HepG2 (cell line): ENCODE data around the gene NOL8. TPM values are rescaled to one million over a fixed set of nuclear protein-coding genes. Genes with fewer than 3 reads are reported as not detected.

Experiments used
- ATAD3A ChIP-seq: sonication (generic); formaldehyde crosslinking; IDR thresholded peaks from 2 replicates; pipeline ENCODE4 v1.4.0; 2020; ENCODE audit warnings: missing genetic modification reagents
- ATF6 ChIP-seq: sonication (generic); formaldehyde crosslinking; conservative IDR thresholded peaks from 2 replicates; pipeline ENCODE4 v1.4.0; 2020; ENCODE audit warnings: missing genetic modification reagents
- KLF15 ChIP-seq: sonication (generic); formaldehyde crosslinking; IDR thresholded peaks from 2 replicates; pipeline ENCODE4 v1.8.1; 2023; ENCODE audit warnings: borderline replicate concordance, mild to moderate bottlenecking, inconsistent platforms, missing genetic modification reagents, mixed read lengths
- PBX3 ChIP-seq: sonication (generic); formaldehyde crosslinking; IDR thresholded peaks from 2 replicates; pipeline ENCODE4 v1.8.1; 2023; ENCODE audit warnings: missing genetic modification reagents, inconsistent platforms, borderline replicate concordance
- RXRB ChIP-seq: IDR thresholded peaks from 2 replicates; pipeline ENCODE4 v1.6.1; 2016; ENCODE audit warnings: borderline replicate concordance, missing genetic modification reagents, missing compliant biosample characterization
- SIN3A ChIP-seq: IDR thresholded peaks from 2 replicates; pipeline ENCODE4 v1.6.1; 2011; ENCODE audit warnings: low read depth, mild to moderate bottlenecking, control low read depth, low read length, borderline replicate concordance
- SUZ12 ChIP-seq: fragments of 150-350 bp; IDR thresholded peaks from 2 replicates; pipeline ENCODE4 v1.6.1; 2014; ENCODE audit warnings: low read depth, low read length
- TCF12 ChIP-seq, 2 experiments: fragments of 450-650 bp in 1 of 2; sonication (generic) in 1 of 2; formaldehyde crosslinking in 1 of 2; IDR thresholded peaks; 2 replicates each; pipeline versions ENCODE4 v1.6.1 to v1.8.0; 2017 to 2022; ENCODE audit warnings: antibody characterized with exemption in 1 of 2, mild to moderate bottlenecking in 1 of 2, missing genetic modification reagents in 1 of 2, moderate library complexity in 1 of 2
- ZKSCAN1 ChIP-seq: fragments of 150-350 bp; IDR thresholded peaks from 2 replicates; pipeline ENCODE4 v1.6.1; 2014; ENCODE audit warnings: low read length
- ZNF124 ChIP-seq: sonication (generic); formaldehyde crosslinking; IDR thresholded peaks from 2 replicates; pipeline ENCODE4 v1.4.0; 2020; ENCODE audit warnings: missing genetic modification reagents
- ZNF207 ChIP-seq: fragments of 450-650 bp; IDR thresholded peaks from 2 replicates; pipeline ENCODE4 v1.6.1; 2016; ENCODE audit warnings: antibody characterized with exemption, borderline replicate concordance
- ZNF30 ChIP-seq: sonication (generic); formaldehyde crosslinking; IDR thresholded peaks from 2 replicates; pipeline ENCODE4 v1.5.0; 2020; ENCODE audit warnings: mild to moderate bottlenecking, missing genetic modification reagents
- ZNF343 ChIP-seq: sonication (generic); formaldehyde crosslinking; IDR thresholded peaks from 2 replicates; pipeline ENCODE4 v1.4.0; 2020; ENCODE audit warnings: mild to moderate bottlenecking, missing genetic modification reagents
- ZNF382 ChIP-seq: sonication (generic); formaldehyde crosslinking; IDR thresholded peaks from 2 replicates; pipeline ENCODE4 v1.5.0; 2020; ENCODE audit warnings: missing genetic modification reagents, mild to moderate bottlenecking, borderline replicate concordance
- ZNF510 ChIP-seq: sonication (generic); formaldehyde crosslinking; IDR thresholded peaks from 2 replicates; pipeline ENCODE4 v1.4.0; 2020; ENCODE audit warnings: low read depth, mild to moderate bottlenecking, missing genetic modification reagents
- ZNF605 ChIP-seq: sonication (generic); formaldehyde crosslinking; IDR thresholded peaks from 2 replicates; pipeline ENCODE4 v1.8.0; 2022; ENCODE audit warnings: mild to moderate bottlenecking, missing genetic modification reagents
- ZNF670 ChIP-seq: sonication (generic); formaldehyde crosslinking; IDR thresholded peaks from 2 replicates; pipeline ENCODE4 v1.8.0; 2022; ENCODE audit warnings: mild to moderate bottlenecking, missing genetic modification reagents, borderline replicate concordance
- ZSCAN20 ChIP-seq: sonication (generic); formaldehyde crosslinking; IDR thresholded peaks from 2 replicates; pipeline ENCODE4 v1.4.0; 2020; ENCODE audit warnings: missing genetic modification reagents, mild to moderate bottlenecking, borderline replicate concordance
- polyA plus RNA-seq, 8 experiments: library from polyadenylated mRNA; depleted of rRNA in 3 of 8; stranded (reverse) in 7 of 8; unstranded in 1 of 8; fragments of >200 nt; fragmentation: Illumina TruSeq in 4 of 8; extraction: Trizol in 4 of 8; gene quantifications; 2 replicates each; pipeline versions ENCODE4 v1.2.1 to v1.2.3, GENCODE V29; 2011 to 2016; ENCODE audit warnings: low read depth in 4 of 8, missing spikeins in 1 of 8, mixed read lengths in 1 of 8; ENCODE audit not compliant: insufficient read depth in 1 of 8
- total RNA-seq, 5 experiments: library from RNA; depleted of rRNA; stranded (reverse); fragments of >200 nt; fragmentation: Illumina TruSeq; extraction: Trizol; gene quantifications; 2 replicates each; pipeline ENCODE4 v1.2.3, GENCODE V29; 2016; ENCODE audit warnings: low read depth in 1 of 5
- TF ChIP-seq, protein P1 (sequence below): conservative IDR thresholded peaks from 2 replicates; pipeline ENCODE4 v1.6.1; 2018; ENCODE audit warnings: missing genetic modification reagents
- TF ChIP-seq, protein P2 (sequence below): IDR thresholded peaks from 2 replicates; pipeline ENCODE4 v1.6.1; 2016; ENCODE audit warnings: low read depth

The NOL8 gene
- total and polyA plus RNA-seq, 2 of the 13 experiments (the other 11 are each of a cell fraction or from before 2014, with no cell fraction given): 12.8 to 36.3 TPM

DNA sequence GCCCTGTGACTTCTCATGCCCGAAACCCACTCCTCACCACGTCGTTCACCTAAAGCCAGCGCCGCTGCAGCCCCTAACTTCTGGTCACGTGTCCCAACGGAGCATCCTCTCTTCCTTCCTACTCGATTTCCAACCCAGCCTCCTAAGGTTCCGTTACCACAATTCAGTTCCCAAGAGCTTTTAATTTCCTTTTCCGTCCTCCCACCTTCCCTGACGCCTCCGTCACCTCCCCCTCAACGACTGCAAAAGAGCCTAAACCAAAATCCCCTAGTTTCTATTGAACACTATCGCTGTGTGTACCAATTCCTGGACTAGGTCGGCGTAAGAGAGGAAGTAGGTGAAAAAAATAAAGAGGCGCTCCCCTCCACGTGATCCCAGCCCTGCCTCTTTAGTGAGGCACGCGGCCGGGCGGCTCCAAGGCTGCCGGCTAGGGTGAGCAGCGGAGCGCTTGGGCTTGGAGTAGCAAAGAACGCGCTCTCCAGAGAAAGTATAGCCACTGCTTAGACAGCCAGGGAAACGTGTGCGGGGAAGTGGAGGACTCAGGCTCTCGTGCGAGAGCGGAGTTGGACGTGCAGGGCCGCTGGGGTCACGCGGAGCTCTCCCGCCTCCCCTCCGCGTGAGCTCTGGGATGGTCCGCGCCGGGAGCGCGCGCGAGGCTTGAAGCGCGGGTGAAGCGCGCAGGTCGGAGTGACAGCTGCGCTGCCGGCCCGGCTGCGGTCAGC, at the start of gene NOL8, which contains the start of gene CENPP (continued):
- TF ChIP-seq KLF15 (CRISPR knock-in tag) (no peak), ZKSCAN1 (no peak), PBX3 (CRISPR knock-in tag) (no peak), ATF6 (CRISPR knock-in tag) (no peak), ZSCAN20 (CRISPR knock-in tag) (no peak), RXRB (CRISPR knock-in tag) (peak; percentile 56), SIN3A (peak; percentile 99), ZNF30 (CRISPR knock-in tag) (no peak), ZNF124 (CRISPR knock-in tag) (no peak; the same call in 1 of the 2 replicates), ZNF670 (CRISPR knock-in tag) (peak; percentile 22; the same call in 1 of the 2 replicates), SUZ12 (no peak), ZNF605 (CRISPR knock-in tag) (peak; percentile 88), ZNF382 (CRISPR knock-in tag) (no peak), ZNF343 (CRISPR knock-in tag) (no peak), ZNF207 (no peak), ZNF510 (CRISPR knock-in tag) (0 out of 2 replicates have a peak, but pooled peaks have one; percentile 28), ATAD3A (CRISPR knock-in tag) (no peak), TCF12 (IDR thresholded peaks at IDR 0.05) (no peak), TCF12 (CRISPR knock-in tag; IDR thresholded peaks at IDR 0.05) (peak; percentile 51; the same call in 1 of the 2 replicates)
- TF ChIP-seq, protein P1, sequence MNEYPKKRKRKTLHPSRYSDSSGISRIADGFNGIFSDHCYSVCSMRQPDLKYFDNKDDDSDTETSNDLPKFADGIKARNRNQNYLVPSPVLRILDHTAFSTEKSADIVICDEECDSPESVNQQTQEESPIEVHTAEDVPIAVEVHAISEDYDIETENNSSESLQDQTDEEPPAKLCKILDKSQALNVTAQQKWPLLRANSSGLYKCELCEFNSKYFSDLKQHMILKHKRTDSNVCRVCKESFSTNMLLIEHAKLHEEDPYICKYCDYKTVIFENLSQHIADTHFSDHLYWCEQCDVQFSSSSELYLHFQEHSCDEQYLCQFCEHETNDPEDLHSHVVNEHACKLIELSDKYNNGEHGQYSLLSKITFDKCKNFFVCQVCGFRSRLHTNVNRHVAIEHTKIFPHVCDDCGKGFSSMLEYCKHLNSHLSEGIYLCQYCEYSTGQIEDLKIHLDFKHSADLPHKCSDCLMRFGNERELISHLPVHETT (CRISPR knock-in tag): peak; percentile 33; the same call in 1 of the 2 replicates
- TF ChIP-seq, protein P2, sequence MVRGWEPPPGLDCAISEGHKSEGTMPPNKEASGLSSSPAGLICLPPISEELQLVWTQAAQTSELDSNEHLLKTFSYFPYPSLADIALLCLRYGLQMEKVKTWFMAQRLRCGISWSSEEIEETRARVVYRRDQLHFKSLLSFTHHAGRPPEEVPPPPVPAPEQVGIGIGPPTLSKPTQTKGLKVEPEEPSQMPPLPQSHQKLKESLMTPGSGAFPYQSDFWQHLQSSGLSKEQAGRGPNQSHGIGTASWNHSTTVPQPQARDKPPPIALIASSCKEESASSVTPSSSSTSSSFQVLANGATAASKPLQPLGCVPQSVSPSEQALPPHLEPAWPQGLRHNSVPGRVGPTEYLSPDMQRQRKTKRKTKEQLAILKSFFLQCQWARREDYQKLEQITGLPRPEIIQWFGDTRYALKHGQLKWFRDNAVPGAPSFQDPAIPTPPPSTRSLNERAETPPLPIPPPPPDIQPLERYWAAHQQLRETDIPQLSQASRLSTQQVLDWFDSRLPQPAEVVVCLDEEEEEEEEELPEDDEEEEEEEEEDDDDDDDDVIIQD (CRISPR knock-in tag): peak; percentile 14; the same call in 1 of the 2 replicates
